ENCODE results near the gene SLC6A16.
"Not testable (repeated sequence)": the region's sequence is repeated elsewhere in the genome, so short reads cannot be mapped to it uniquely, and the experiment has no call there.

The SLC6A16 gene

GRCh38 chr19:49344505-49345423 is 19.8 kb upstream of the SLC6A16 start:
- DNase-seq, result no peak

GRCh38 chr19:49343123-49343522 is 18.1 kb upstream of the SLC6A16 start:
- no peak for DNase-seq

GRCh38 chr19:49342291-49342721 is 17.3 kb upstream of the SLC6A16 start:
- no peak for DNase-seq

GRCh38 chr19:49340865-49341718 is 16.1 kb upstream of the SLC6A16 start:
- no peak for DNase-seq

- no peak for DNase-seq
Measured at GRCh38 chr19:49340069-49340864, 15.3 kb upstream of the SLC6A16 start.

- DNase-seq, result no peak
Measured at GRCh38 chr19:49339301-49340068, 14.5 kb upstream of the SLC6A16 start.

GRCh38 chr19:49338691-49339300 is 13.8 kb upstream of the SLC6A16 start:
- no peak for DNase-seq

GRCh38 chr19:49338023-49338677 is 13.2 kb upstream of the SLC6A16 start:
- DNase-seq, result no peak

- DNase-seq, result no peak
Measured at GRCh38 chr19:49337267-49338022, 12.5 kb upstream of the SLC6A16 start.

- no peak for DNase-seq
Measured at GRCh38 chr19:49336482-49337266, 11.7 kb upstream of the SLC6A16 start.

- no peak for DNase-seq
Measured at GRCh38 chr19:49335784-49336481, 10.9 kb upstream of the SLC6A16 start.

- DNase-seq, result peak; percentile 63
Measured at GRCh38 chr19:49335071-49335783, 10.2 kb upstream of the SLC6A16 start, which contains the start of gene CD37. CD37 (plus strand) TSS chr19:49335406; CDS start chr19:49335541, 135 bp downstream.

GRCh38 chr19:49333811-49334288 is 8.9 kb upstream of the SLC6A16 start:
- peak; percentile 70 for DNase-seq

- no peak for DNase-seq
Measured at GRCh38 chr19:49333418-49333805, 8.4 kb upstream of the SLC6A16 start.

GRCh38 chr19:49332691-49333417 is 7.9 kb upstream of the SLC6A16 start:
- DNase-seq, result not testable (repeated sequence)

- DNase-seq, result peak; percentile 48
Measured at GRCh38 chr19:49331616-49332055, 6.6 kb upstream of the SLC6A16 start.

GRCh38 chr19:49331187-49331586 is 6.2 kb upstream of the SLC6A16 start:
- DNase-seq, result not testable (repeated sequence)
